HEK293T (cell line): ENCODE data around the gene PIEZO2.

ENCODE experiments used
- ARNT ChIP-seq: fragments of 450-650 bp; IDR thresholded peaks from 2 replicates; pipeline ENCODE4 v1.6.1; 2017; ENCODE audit warnings: mild to moderate bottlenecking
- BHLHE40 ChIP-seq: fragments of 450-650 bp; IDR thresholded peaks from 2 replicates; pipeline ENCODE4 v1.6.1; 2016; ENCODE audit warnings: mild to moderate bottlenecking, moderate library complexity, borderline replicate concordance
- ELF4 ChIP-seq: fragments of 450-650 bp; IDR thresholded peaks from 2 replicates; pipeline ENCODE4 v1.6.1; 2017; ENCODE audit warnings: antibody characterized with exemption
- FOXA1 ChIP-seq: fragments of 450-650 bp; IDR thresholded peaks from 2 replicates; pipeline ENCODE4 v1.6.1; 2016; ENCODE audit warnings: mild to moderate bottlenecking
- FOXK2 ChIP-seq: fragments of 450-650 bp; IDR thresholded peaks from 2 replicates; pipeline ENCODE4 v1.6.1; 2016; ENCODE audit warnings: mild to moderate bottlenecking
- FOXM1 ChIP-seq: fragments of 450-650 bp; IDR thresholded peaks from 2 replicates; pipeline ENCODE4 v1.6.1; 2017; ENCODE audit warnings: mild to moderate bottlenecking, borderline replicate concordance
- HDGF ChIP-seq: fragments of 450-650 bp; IDR thresholded peaks from 2 replicates; pipeline ENCODE4 v1.6.1; 2017; ENCODE audit warnings: antibody characterized with exemption, borderline replicate concordance
- L3MBTL2 ChIP-seq: fragments of 450-650 bp; conservative IDR thresholded peaks from 2 replicates; pipeline ENCODE4 v1.6.1; 2016; ENCODE audit warnings: mild to moderate bottlenecking
- NFRKB ChIP-seq: fragments of 450-650 bp; IDR thresholded peaks from 2 replicates; pipeline ENCODE4 v1.6.1; 2016; ENCODE audit warnings: mild to moderate bottlenecking, moderate library complexity
- SP1 ChIP-seq: fragments of 450-650 bp; IDR thresholded peaks from 2 replicates; pipeline ENCODE4 v1.6.1; 2017
- SUZ12 ChIP-seq: fragments of 450-650 bp; IDR thresholded peaks from 2 replicates; pipeline ENCODE4 v1.6.1; 2016; ENCODE audit warnings: mild to moderate bottlenecking
- TARDBP ChIP-seq: fragments of 450-650 bp; IDR thresholded peaks from 2 replicates; pipeline ENCODE4 v1.6.1; 2016
- ZNF384 ChIP-seq: fragments of 450-650 bp; IDR thresholded peaks from 2 replicates; pipeline ENCODE4 v1.6.1; 2016
- TF ChIP-seq, protein P1 (sequence below): fragments of 450-650 bp; IDR thresholded peaks from 2 replicates; pipeline ENCODE4 v1.6.1; 2016

- TF ChIP-seq HDGF (no peak), BHLHE40 (no peak), TARDBP (no peak), L3MBTL2 (no peak), FOXM1 (no peak), ZNF384 (no peak), SUZ12 (no peak), ARNT (no peak), FOXK2 (no peak), NFRKB (no peak), SP1 (no peak), FOXA1 (no peak), ELF4 (no peak)
- TF ChIP-seq, protein P1, sequence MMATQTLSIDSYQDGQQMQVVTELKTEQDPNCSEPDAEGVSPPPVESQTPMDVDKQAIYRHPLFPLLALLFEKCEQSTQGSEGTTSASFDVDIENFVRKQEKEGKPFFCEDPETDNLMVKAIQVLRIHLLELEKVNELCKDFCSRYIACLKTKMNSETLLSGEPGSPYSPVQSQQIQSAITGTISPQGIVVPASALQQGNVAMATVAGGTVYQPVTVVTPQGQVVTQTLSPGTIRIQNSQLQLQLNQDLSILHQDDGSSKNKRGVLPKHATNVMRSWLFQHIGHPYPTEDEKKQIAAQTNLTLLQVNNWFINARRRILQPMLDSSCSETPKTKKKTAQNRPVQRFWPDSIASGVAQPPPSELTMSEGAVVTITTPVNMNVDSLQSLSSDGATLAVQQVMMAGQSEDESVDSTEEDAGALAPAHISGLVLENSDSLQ: no peak
Observed at GRCh38 chr18:10856132-10856531, 293.2 kb downstream of the PIEZO2 start.
